SK-N-SH (cell line): ENCODE data around the gene MAS1L. TPM values are rescaled to one million over a fixed set of nuclear protein-coding genes. Genes with fewer than 3 reads are reported as not detected.

Experiments used
- CTCF ChIA-PET: fragments of 300-600, 350-600 bp; formaldehyde crosslinking; extraction: SDS; loops from one replicate; lab custom pipeline; 2021; lab: Yijun Ruan, JAX
- POLR2A ChIA-PET: fragments of 350-600 bp; sonication (Branson Sonifier 250); formaldehyde crosslinking; extraction: SDS; loops from one replicate; lab custom pipeline; 2020; ENCODE audit warnings: antibody characterized with exemption, inconsistent platforms; lab: Yijun Ruan, JAX
- DNase-seq: peaks from one replicate; pipeline ENCODE4 v3.0.0; 2012
- H2AFZ ChIP-seq: fragments of 200-600 bp; sonication (generic); 2 replicates; pipeline ENCODE4 v1.8.1; 2016; ENCODE audit warnings: antibody characterized with exemption, mild to moderate bottlenecking, low read depth
- H3F3A ChIP-seq: fragments of 200-600 bp; sonication (generic); replicated peaks from 2 replicates; pipeline ENCODE3; 2016; ENCODE audit warnings: antibody characterized with exemption, mild to moderate bottlenecking; ENCODE audit not compliant: insufficient read depth
- H3K27ac ChIP-seq, 2 experiments: fragments of 200-500 bp in 1 of 2; fragments of 200-600 bp in 1 of 2; sonication (Bioruptor generic) in 1 of 2; sonication (generic), shearing (Covaris generic) in 1 of 2; 2 replicates each; pipeline versions ENCODE4 v1.5.1 to v1.6.1; 2014 to 2016; ENCODE audit warnings: low read depth in 2 of 2, inconsistent platforms in 1 of 2, low read length in 1 of 2, mild to moderate bottlenecking in 1 of 2, mixed read lengths in 1 of 2
- H3K27me3 ChIP-seq: fragments of 200-600 bp; sonication (generic), shearing (Covaris generic); 2 replicates; pipeline ENCODE4 v1.6.1; 2016; ENCODE audit warnings: mixed run types; ENCODE audit not compliant: insufficient read depth
- H3K36me3 ChIP-seq, 2 experiments: fragments of 200-500 bp in 1 of 2; fragments of 200-600 bp in 1 of 2; sonication (Bioruptor generic) in 1 of 2; sonication (generic) in 1 of 2; replicated peaks in 1 of 2; 2 replicates each; pipeline versions ENCODE3 to v1.5.1; 2014 to 2016; ENCODE audit warnings: low read length in 1 of 2, mild to moderate bottlenecking in 1 of 2; ENCODE audit not compliant: insufficient read depth in 2 of 2, control insufficient read depth in 1 of 2
- H3K4me1 ChIP-seq, 2 experiments: fragments of 200-500 bp in 1 of 2; fragments of 200-600 bp in 1 of 2; sonication (Bioruptor generic) in 1 of 2; sonication (generic), shearing (Covaris generic) in 1 of 2; 2 replicates each; pipeline versions ENCODE4 v1.5.1 to v1.6.1; 2014 to 2016; ENCODE audit warnings: low read depth in 1 of 2, low read length in 1 of 2, mixed run types in 1 of 2; ENCODE audit not compliant: insufficient read depth in 2 of 2, control insufficient read depth in 1 of 2
- H3K4me2 ChIP-seq: fragments of 200-600 bp; sonication (generic), shearing (Covaris generic); 2 replicates; pipeline ENCODE4 v1.6.1; 2017; ENCODE audit warnings: mixed run types
- H3K4me3 ChIP-seq, 2 experiments: fragments of 200-500 bp in 1 of 2; fragments of 200-600 bp in 1 of 2; sonication (Bioruptor generic) in 1 of 2; sonication (generic), shearing (Covaris generic) in 1 of 2; 2 replicates each; pipeline versions ENCODE4 v1.5.1 to v1.8.1; 2014 to 2016; ENCODE audit warnings: low read depth in 2 of 2, inconsistent platforms in 1 of 2, low read length in 1 of 2, mild to moderate bottlenecking in 1 of 2, mixed read lengths in 1 of 2, moderate library complexity in 1 of 2
- H3K79me2 ChIP-seq: fragments of 200-600 bp; sonication (generic); 2 replicates; pipeline ENCODE4 v1.8.1; 2017; ENCODE audit warnings: mild to moderate bottlenecking; ENCODE audit not compliant: insufficient read depth
- H3K9ac ChIP-seq: fragments of 200-600 bp; sonication (generic); 2 replicates; pipeline ENCODE4 v1.6.1; 2017; ENCODE audit warnings: mixed run types
- H3K9me2 ChIP-seq: fragments of 200-600 bp; sonication (generic); 2 replicates; pipeline ENCODE4 v1.6.1; 2017; ENCODE audit warnings: mixed run types
- H3K9me3 ChIP-seq: fragments of 200-600 bp; sonication (generic); 2 replicates; pipeline ENCODE4 v1.6.1; 2017; ENCODE audit warnings: mixed run types, mild to moderate bottlenecking, moderate library complexity
- H4K20me1 ChIP-seq: fragments of 200-600 bp; sonication (generic); 2 replicates; pipeline ENCODE4 v1.6.1; 2017; ENCODE audit warnings: mild to moderate bottlenecking, mixed run types; ENCODE audit not compliant: insufficient read depth
- FOSL2 ChIP-seq: IDR thresholded peaks from 2 replicates; pipeline ENCODE4 v1.4.0; 2012; ENCODE audit warnings: low read depth, mild to moderate bottlenecking, moderate library complexity, borderline replicate concordance
- FOXM1 ChIP-seq: IDR thresholded peaks from 2 replicates; pipeline ENCODE4 v1.4.0; 2012; ENCODE audit warnings: low read depth, mild to moderate bottlenecking
- GABPA ChIP-seq: IDR thresholded peaks from 2 replicates; pipeline ENCODE4 v1.4.0; 2012; ENCODE audit warnings: low read depth, mild to moderate bottlenecking
- GATA2 ChIP-seq: sonication (generic); formaldehyde crosslinking; IDR thresholded peaks from 2 replicates; pipeline ENCODE4 v1.5.0; 2020; ENCODE audit warnings: mild to moderate bottlenecking, missing genetic modification reagents
- JUND ChIP-seq: IDR thresholded peaks from 2 replicates; pipeline ENCODE4 v1.4.0; 2012
- RCOR1 ChIP-seq: fragments of 150-350 bp; IDR thresholded peaks from 2 replicates; pipeline ENCODE4 v1.6.1; 2017; ENCODE audit warnings: antibody characterized with exemption, low read length
- REST ChIP-seq: IDR thresholded peaks from 2 replicates; pipeline ENCODE4 v1.6.1; 2012; ENCODE audit warnings: mild to moderate bottlenecking, low read depth, low read length, moderate library complexity
- RXRA ChIP-seq: IDR thresholded peaks from 2 replicates; pipeline ENCODE4 v1.4.0; 2012; ENCODE audit warnings: low read depth, mild to moderate bottlenecking, borderline replicate concordance
- SIN3A ChIP-seq: IDR thresholded peaks from 2 replicates; pipeline ENCODE4 v1.6.1; 2012; ENCODE audit warnings: low read depth, mild to moderate bottlenecking, low read length, moderate library complexity, borderline replicate concordance
- TCF12 ChIP-seq: IDR thresholded peaks from 2 replicates; pipeline ENCODE4 v1.4.0; 2012
- TEAD4 ChIP-seq: IDR thresholded peaks from 2 replicates; pipeline ENCODE4 v1.4.0; 2012; ENCODE audit warnings: mild to moderate bottlenecking, borderline replicate concordance; ENCODE audit not compliant: insufficient read depth
- WGBS: methylation state at CpG from one replicate; pipeline ENCODE4 v1.1.6; 2017; ENCODE audit warnings: low lambda C conversion rate; 5-methylcytosine and 5-hydroxymethylcytosine counted together
- polyA plus RNA-seq, 3 experiments: library from polyadenylated mRNA; depleted of rRNA; stranded (reverse); fragments of >200 nt; gene quantifications; 2 replicates each; pipeline ENCODE4 v1.2.3, GENCODE V29; 2012
- TF ChIP-seq, protein P1 (sequence below): IDR thresholded peaks from 2 replicates; pipeline ENCODE4 v1.4.0; 2012; ENCODE audit warnings: low read depth, borderline replicate concordance
- TF ChIP-seq, protein P2 (sequence below): fragments of 150-350 bp; IDR thresholded peaks from 2 replicates; pipeline ENCODE4 v1.6.1; 2016; ENCODE audit warnings: mild to moderate bottlenecking, low read depth, low read length
- TF ChIP-seq, protein P3 (sequence below): IDR thresholded peaks from 2 replicates; pipeline ENCODE4; 2012

The MAS1L gene
- polyA plus RNA-seq, 1 of the 3 experiments (the other 2 are of a cell fraction), result not detected

- peaks cover 42% of the 10 kb centered on the region; the same call in 1 of the 2 replicates for H3K27me3 ChIP-seq
- ChIA-PET CTCF (no interaction called here), POLR2A (no interaction called here)
- H3K9me2 ChIP-seq, result no peaks in the 10 kb centered on the region
- WGBS, result 0% methylated on average over 1 of the region's 1 CpG
- no peaks in the 10 kb centered on the region for H4K20me1 ChIP-seq
- H3F3A ChIP-seq, result no peaks in the 10 kb centered on the region
- H3K79me2 ChIP-seq, result no peaks in the 10 kb centered on the region
- DNase-seq, result no peak
- no peak overlapping the region for H2AFZ ChIP-seq
- H3K27ac ChIP-seq, result no peak overlapping the region
- H3K4me3 ChIP-seq, result no peak overlapping the region
- no peaks in the 10 kb centered on the region for H3K9me3 ChIP-seq
- H3K36me3 ChIP-seq, result peaks cover 0 to 4% of the 10 kb centered on the region in 2 experiments
- TF ChIP-seq, protein P1, sequence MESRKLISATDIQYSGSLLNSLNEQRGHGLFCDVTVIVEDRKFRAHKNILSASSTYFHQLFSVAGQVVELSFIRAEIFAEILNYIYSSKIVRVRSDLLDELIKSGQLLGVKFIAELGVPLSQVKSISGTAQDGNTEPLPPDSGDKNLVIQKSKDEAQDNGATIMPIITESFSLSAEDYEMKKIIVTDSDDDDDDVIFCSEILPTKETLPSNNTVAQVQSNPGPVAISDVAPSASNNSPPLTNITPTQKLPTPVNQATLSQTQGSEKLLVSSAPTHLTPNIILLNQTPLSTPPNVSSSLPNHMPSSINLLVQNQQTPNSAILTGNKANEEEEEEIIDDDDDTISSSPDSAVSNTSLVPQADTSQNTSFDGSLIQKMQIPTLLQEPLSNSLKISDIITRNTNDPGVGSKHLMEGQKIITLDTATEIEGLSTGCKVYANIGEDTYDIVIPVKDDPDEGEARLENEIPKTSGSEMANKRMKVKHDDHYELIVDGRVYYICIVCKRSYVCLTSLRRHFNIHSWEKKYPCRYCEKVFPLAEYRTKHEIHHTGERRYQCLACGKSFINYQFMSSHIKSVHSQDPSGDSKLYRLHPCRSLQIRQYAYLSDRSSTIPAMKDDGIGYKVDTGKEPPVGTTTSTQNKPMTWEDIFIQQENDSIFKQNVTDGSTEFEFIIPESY, result no peak
- TF ChIP-seq, protein P2, sequence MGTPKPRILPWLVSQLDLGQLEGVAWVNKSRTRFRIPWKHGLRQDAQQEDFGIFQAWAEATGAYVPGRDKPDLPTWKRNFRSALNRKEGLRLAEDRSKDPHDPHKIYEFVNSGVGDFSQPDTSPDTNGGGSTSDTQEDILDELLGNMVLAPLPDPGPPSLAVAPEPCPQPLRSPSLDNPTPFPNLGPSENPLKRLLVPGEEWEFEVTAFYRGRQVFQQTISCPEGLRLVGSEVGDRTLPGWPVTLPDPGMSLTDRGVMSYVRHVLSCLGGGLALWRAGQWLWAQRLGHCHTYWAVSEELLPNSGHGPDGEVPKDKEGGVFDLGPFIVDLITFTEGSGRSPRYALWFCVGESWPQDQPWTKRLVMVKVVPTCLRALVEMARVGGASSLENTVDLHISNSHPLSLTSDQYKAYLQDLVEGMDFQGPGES, result no peak
- no peak for TF ChIP-seq RXRA
- no peak for TF ChIP-seq SIN3A
- TF ChIP-seq GABPA, result no peak
- no peak for TF ChIP-seq FOSL2
- no peak for TF ChIP-seq GATA2 (CRISPR knock-in tag)
- no peak for TF ChIP-seq RCOR1
- TF ChIP-seq TCF12, result no peak
- no peak for TF ChIP-seq REST
- TF ChIP-seq JUND, result no peak
- TF ChIP-seq TEAD4, result no peak
- TF ChIP-seq, protein P3, sequence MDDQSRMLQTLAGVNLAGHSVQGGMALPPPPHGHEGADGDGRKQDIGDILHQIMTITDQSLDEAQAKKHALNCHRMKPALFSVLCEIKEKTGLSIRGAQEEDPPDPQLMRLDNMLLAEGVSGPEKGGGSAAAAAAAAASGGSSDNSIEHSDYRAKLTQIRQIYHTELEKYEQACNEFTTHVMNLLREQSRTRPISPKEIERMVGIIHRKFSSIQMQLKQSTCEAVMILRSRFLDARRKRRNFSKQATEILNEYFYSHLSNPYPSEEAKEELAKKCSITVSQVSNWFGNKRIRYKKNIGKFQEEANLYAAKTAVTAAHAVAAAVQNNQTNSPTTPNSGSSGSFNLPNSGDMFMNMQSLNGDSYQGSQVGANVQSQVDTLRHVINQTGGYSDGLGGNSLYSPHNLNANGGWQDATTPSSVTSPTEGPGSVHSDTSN, result no peak
- TF ChIP-seq FOXM1, result no peak
- H3K4me1 ChIP-seq, result no peaks in the 10 kb centered on the region
- no peak overlapping the region for H3K4me2 ChIP-seq
- no peak overlapping the region for H3K9ac ChIP-seq
Observed at GRCh38 chr6:29525311-29525639, 37.5 kb upstream of the MAS1L start.
